ENCODE results near the gene RBBP8.

GRCh38 chr18:23036660-23037201, 103.6 kb downstream of the RBBP8 start:
- TF ChIP-seq GATA2 (IDR thresholded peaks at IDR 0.05; ENCODE audit: low read depth, low read length), result no peak
- no peak for TF ChIP-seq GATA3 (IDR thresholded peaks at IDR 0.05; ENCODE audit: low read depth, low read length)

Measured in SH-SY5Y (cell line).